Measurements from ENCODE around the gene ZCCHC14. TPM values are rescaled to one million over a fixed set of nuclear protein-coding genes. Genes with fewer than 3 reads are reported as not detected.

ZCCHC14 gene
- total and polyA plus RNA-seq, 2 of the 8 experiments (the other 6 are each of a cell fraction or from before 2014, with no cell fraction given): 8.2 to 28.2 TPM

DNA sequence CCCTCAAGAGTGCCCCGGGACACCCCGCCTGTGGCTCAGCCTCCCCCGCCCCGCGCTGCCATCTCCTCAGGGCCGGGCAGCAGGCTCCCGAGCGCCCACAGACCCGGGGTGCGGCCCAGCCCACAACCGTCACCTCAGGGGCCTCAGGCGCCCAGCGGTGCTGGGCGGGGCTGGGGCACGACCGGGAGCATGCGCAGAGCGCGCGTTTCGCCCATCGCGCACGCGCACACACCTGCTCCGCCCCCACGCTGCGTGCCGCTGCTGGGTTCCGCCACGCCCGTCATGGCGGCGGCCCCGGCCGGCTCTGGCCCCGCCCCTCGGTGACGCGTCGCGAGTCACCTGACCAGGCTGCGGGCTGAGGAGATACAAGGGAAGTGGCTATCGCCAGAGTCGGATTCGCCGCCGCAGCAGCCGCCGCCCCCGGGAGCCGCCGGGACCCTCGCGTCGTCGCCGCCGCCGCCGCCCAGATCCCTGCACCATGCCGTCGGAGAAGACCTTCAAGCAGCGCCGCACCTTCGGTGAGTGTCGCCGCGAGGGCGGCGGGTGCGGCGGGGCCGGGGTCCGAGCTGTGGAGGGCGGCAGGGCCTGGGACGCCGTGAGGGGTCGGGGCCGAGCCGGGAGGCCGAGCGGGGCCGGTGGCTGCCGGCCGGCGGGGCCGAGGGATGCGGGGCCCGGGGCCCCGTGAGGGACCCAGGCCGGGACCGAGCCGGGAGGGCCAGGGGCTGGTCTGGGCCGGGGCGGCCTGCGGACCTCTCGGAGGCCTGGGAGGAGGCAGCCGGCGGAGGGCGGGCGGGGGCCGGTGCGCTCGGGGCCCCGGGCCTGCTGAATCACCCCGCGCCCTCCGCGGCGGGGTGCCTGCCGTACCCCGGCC, 100.6 kb downstream of the ZCCHC14 start, which contains the start of gene MAP1LC3B (continued):
- TF ChIP-seq, protein P1, sequence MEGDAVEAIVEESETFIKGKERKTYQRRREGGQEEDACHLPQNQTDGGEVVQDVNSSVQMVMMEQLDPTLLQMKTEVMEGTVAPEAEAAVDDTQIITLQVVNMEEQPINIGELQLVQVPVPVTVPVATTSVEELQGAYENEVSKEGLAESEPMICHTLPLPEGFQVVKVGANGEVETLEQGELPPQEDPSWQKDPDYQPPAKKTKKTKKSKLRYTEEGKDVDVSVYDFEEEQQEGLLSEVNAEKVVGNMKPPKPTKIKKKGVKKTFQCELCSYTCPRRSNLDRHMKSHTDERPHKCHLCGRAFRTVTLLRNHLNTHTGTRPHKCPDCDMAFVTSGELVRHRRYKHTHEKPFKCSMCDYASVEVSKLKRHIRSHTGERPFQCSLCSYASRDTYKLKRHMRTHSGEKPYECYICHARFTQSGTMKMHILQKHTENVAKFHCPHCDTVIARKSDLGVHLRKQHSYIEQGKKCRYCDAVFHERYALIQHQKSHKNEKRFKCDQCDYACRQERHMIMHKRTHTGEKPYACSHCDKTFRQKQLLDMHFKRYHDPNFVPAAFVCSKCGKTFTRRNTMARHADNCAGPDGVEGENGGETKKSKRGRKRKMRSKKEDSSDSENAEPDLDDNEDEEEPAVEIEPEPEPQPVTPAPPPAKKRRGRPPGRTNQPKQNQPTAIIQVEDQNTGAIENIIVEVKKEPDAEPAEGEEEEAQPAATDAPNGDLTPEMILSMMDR (IDR thresholded peaks at IDR 0.05; ENCODE audit: control extremely low read depth in 1 of 3, insufficient read depth in 1 of 3, low read depth in 1 of 3, low read length in 3 of 3): no peak
- TF ChIP-seq, protein P2, sequence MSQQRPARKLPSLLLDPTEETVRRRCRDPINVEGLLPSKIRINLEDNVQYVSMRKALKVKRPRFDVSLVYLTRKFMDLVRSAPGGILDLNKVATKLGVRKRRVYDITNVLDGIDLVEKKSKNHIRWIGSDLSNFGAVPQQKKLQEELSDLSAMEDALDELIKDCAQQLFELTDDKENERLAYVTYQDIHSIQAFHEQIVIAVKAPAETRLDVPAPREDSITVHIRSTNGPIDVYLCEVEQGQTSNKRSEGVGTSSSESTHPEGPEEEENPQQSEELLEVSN (IDR thresholded peaks at IDR 0.05): no peak
- TF ChIP-seq BRCA1 (IDR thresholded peaks at IDR 0.05; ENCODE audit: low read depth, low read length): no peak
- TF ChIP-seq BCL11A (IDR thresholded peaks at IDR 0.05; ENCODE audit: low read depth in 2 of 2, low read length in 2 of 2): no peak
- peak; percentile 73 for TF ChIP-seq POLR2AphosphoS5 (IDR thresholded peaks at IDR 0.05; ENCODE audit: low read depth, low read length)
- peak; percentile 87 for TF ChIP-seq EGR1 (IDR thresholded peaks at IDR 0.05; ENCODE audit: borderline replicate concordance, low read depth, low read length)
- no peak for TF ChIP-seq JUN (IDR thresholded peaks at IDR 0.05; ENCODE audit: low read depth, low read length)
- peak; percentile 57 to 78 for TF ChIP-seq POLR2A (IDR thresholded peaks at IDR 0.05; ENCODE audit: control extremely low read depth in 1 of 2, low read depth in 2 of 2, low read length in 2 of 2)
- TF ChIP-seq SIRT6 (IDR thresholded peaks at IDR 0.05; ENCODE audit: low read length): no peak
- peak; percentile 96 for TF ChIP-seq TBP (IDR thresholded peaks at IDR 0.05; ENCODE audit: low read depth, low read length)
- TF ChIP-seq YY1 (IDR thresholded peaks at IDR 0.05; ENCODE audit: low read depth, low read length): peak; percentile 100
- 0 out of 2 replicates have a peak, but pooled peaks have one; percentile 59 for TF ChIP-seq GTF2F1 (IDR thresholded peaks at IDR 0.05; ENCODE audit: borderline replicate concordance, low read depth, low read length)
- no peak for TF ChIP-seq CBX5 (IDR thresholded peaks at IDR 0.05; ENCODE audit: low read depth, low read length)
- peak; percentile 95 for TF ChIP-seq CREB1 (IDR thresholded peaks at IDR 0.05)
- no peak for TF ChIP-seq ZNF274 (IDR thresholded peaks at IDR 0.05; ENCODE audit: borderline replicate concordance, extremely low read depth, low read length)
- no peak for TF ChIP-seq SUZ12 (IDR thresholded peaks at IDR 0.05; ENCODE audit: low read length)
- TF ChIP-seq TCF12 (IDR thresholded peaks at IDR 0.05; ENCODE audit: low read depth, low read length): 0 out of 2 replicates have a peak, but pooled peaks have one; percentile 38
- TF ChIP-seq KDM5A (IDR thresholded peaks at IDR 0.05; ENCODE audit: low read length): no peak
- no peak for TF ChIP-seq GABPA (IDR thresholded peaks at IDR 0.05; ENCODE audit: borderline replicate concordance, insufficient read depth, low read length)
- TF ChIP-seq TAF1 (IDR thresholded peaks at IDR 0.05; ENCODE audit: low read depth, low read length): peak; percentile 99
- no peak for TF ChIP-seq KDM1A (IDR thresholded peaks at IDR 0.05; ENCODE audit: borderline replicate concordance, low read length)
- no peak for TF ChIP-seq RNF2 (IDR thresholded peaks at IDR 0.05; ENCODE audit: borderline replicate concordance, low read depth, low read length, missing control alignments, poor library complexity, severe bottlenecking)
